Suppressor macrophage treated with lipopolysaccharide for 4 hours (primary cell): ENCODE data around the gene ARVCF.

Source experiments
- DNase-seq: peaks from one replicate; pipeline ENCODE4 v3.0.0-alpha.2; 2020

The ARVCF gene

DNA sequence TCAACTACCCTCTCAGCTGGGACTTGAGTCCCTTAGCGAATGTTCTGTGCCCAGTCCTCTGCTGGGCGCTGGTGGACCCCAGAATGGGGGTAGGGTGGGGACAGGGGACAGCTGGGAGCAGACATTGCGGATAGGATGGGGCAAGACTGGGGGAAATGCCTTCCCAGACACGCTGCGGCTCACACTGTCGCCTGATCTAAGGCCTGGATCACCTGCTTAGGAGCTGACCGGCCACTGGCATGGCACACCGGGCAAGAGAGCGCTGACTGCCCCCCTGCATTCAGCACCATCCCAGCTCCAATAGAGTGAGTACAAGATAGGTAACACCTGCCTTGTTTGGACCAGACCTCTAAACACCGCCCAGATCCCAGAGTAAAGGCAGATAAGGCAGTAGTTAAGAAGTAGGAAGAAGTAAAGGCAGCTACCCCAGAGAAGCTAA is 1.4 kb downstream of the ARVCF start:
- no peak for DNase-seq

DNA sequence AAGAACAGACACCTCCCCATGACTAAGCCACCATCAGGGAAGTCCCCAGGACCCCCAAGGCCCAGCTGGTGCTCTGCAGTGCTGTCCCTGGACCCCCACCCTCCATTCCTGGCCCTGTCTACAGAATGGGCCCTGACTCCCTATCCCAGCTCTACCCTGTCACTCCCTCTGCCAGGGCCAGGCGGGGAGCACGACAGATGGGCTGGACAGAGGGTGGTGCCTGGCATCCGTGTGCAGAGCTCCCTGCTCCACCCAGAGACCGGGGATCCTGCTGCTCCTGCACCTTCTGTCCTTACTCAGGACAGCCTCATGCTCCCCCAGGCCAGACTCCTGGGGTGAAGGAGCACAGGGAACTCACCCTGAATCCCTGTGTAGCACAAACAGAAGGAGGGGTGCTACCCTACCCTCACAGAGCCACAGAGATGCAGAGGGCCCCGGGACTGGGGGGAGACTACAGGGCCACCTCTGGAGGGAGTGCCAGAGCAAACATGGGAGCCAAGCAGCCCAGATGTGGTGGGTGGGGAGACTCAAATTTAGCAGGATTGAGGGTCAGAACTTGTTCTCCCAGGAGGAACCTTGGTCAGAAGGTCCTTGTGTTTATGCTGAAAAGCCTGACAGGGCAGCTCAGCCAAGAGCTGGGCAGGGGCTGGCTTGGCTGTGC is 2.0 kb downstream of the ARVCF start:
- no peak for DNase-seq

DNA sequence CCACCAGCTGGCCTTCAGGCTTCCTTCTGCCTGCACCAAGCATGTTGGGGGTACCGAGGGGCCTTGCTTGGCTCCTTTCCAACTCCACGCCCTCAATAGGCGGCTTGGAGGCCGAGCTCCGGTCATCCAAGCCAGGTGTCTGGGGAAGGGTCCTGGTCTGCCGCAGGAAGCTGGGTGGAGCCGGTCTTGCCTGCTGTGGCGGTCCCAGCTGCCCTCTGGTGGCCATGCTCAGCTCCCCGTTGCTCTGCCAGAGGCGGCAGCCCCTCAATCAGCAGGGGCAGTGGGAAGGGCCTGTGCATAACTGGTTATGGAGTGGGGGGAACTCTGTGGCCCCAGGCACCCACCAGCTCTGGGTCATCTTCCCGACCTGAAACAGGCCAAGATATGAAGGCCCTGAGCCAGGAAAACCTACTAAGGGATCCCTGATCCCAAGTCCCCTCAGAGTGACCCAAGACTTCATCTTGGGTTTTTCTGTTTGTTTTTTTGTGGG is 3.2 kb downstream of the ARVCF start:
- DNase-seq: peak; percentile 61

DNA sequence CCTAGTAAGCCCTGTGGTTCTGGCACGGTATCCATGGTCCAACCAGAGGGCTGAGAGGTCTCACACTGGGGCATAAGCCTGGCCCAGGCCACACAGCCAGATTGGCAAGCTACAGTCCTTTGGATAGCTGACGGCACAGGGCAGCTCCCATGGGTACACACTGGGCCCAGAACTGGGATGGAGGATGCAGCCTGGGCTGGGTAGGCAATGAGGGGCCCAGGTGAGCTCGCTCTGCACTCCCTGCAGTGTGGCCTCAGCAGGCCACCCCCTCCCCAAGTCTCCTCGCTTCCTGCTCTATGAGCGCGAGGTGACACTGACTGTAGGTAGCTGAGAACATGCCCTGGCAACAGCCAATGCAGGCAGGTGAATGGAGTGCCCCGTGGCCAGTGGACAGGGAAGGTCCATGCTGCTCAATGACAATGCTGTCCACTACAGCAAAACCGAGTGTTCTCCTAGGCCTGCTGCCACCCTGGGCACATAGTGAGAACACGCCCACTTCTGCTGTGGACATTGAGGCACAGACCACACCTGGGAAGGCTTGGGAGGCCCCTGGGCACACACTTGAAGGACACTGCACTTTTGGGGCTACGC is 3.8 kb downstream of the ARVCF start:
- DNase-seq: no peak

DNA sequence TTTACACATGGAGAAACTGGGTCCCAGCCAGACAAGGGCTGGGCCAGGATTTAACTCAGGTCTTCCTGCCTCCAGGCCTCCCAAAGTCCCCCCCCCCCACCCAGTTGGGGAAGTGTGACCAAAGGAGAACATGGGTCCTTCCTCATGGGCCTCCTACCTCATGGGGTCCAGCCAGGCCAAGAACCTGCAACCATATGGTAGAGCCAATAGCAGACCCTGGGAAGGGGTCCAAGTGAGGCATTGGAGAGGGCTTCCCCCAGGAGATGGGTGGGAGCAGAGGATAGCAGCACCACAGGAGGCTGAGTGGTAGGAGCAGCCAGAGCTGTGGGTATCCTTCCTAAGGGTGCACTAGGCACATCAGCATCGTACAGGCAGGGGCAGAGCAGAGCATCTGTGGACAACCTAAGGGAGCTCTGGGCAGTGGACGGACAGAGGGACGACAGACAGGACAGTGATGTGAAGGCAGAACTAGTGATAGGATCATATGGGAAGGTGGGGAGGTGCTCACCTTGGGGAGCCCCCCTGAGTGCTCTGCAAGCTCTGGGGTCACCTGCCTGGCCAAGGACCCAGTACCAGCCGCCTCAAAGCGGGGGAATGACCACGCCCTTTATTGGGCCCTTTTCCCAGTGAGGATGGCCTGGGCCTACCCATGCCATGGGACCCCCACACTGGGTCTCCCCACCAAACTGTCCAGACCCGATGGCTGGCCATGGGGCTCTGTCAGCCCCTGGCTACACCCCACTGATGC is 4.5 kb downstream of the ARVCF start:
- no peak for DNase-seq

DNA sequence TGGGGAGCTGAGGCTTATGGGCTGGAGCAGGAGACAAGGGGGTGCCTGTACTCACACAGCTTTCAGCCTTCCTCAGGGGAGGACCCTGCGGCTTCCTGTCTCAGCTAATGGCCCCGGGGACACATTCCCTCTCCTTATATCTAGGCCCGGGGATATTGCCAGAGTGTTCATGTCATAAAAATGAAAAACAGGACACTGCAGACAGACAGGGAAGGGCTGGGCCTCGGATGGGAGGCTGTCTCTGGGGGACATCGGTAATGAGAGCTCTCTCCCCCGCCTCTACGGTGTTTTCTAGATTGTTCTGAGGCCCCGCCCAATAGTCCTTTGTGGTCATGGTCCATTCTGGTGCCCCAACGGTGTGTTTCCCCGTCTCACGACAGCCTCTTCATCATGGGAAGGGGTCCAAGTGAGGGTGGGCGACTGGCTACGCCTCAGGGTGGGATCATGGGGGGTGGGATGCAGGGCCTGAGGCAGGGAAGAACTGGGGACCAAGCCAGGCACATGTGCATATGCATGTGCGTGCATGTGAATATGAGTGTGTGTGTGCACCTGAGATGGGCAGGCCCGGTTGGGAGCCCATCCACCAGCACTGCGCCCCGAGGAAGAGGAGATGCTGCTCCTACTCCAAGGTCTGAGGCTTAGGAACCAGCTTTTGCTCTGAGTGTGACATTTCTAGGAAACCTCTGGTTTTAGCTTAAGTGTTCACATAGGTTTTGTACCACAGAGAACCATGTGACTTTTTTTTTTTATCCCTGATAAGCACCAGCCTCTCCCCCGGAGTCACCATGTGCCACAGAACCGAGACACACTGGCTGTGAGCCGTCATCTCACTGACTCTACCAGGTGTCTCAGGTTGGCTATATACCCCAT is 5.3 kb downstream of the ARVCF start:
- no peak for DNase-seq

DNA sequence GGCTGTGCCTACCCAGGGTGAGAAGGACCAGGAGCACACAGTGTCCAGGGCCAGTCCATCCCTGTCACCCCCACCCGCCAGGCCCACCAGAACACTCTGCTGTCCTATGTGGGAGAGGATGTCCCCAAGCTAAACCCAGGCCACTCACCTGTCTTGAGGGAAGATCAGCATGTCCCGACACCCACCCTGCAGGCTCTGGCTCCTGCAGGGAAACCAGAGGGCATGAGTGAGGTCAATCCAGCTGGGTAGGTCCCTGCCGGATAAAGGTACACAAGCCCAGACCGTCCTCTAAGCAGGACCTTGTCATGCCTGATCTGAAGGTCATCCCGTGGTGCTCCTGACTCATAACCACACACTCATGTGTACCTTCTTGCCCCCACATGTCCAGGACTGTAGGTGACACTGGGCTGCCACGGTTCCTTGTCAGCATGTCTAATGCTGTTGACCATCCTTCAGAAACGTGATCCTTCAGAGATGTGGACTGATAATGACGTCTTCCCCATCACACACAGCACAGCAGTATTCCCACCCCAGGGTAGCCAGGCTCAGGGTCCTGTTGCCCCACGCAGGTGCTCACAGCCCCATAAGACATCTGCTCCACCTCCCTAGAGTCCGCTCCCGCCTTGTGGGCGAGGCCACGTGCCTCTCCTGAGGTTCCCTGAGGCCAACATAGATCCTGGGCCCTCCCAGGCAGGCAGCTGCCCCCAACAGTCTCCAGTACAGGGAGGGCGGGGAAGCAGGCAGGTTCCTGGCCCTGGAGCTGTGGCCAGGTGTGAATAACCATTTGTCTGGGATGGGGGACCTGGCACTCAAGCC is 6.1 kb downstream of the ARVCF start:
- DNase-seq: no peak

DNA sequence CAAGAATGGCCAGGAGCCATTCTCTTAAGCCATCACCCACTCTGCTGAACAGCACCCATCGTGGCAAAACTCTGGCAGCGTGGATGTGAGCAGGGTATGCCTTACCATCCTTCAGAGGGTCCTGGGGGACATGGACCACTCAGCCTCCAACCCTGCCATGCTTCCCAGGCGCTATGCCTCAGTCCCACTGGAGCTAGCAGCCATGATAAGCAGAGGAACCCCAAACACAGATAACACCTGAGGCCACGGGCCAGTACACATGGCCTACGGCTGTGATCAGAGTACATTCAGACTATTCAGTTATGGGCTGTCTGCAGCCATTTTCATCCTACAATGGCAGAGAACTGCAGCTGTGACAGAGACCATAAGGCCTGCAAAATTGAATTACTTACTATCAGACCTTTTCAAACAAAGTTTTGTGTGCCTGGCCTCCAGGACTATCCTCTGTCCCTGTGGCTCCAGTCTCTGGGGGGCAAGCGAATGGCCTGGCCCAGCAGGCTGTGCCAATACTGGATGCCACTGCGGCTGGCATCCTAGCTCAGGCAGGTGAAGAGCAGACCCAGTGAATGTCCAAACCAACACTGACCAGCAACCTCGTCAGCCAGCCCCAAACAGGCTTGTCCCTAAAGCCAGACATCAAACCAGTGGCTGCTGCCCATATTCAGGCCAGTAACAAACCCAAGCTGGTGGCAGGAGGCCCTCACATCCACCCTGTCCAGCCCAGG is 6.9 kb downstream of the ARVCF start:
- no peak for DNase-seq

DNA sequence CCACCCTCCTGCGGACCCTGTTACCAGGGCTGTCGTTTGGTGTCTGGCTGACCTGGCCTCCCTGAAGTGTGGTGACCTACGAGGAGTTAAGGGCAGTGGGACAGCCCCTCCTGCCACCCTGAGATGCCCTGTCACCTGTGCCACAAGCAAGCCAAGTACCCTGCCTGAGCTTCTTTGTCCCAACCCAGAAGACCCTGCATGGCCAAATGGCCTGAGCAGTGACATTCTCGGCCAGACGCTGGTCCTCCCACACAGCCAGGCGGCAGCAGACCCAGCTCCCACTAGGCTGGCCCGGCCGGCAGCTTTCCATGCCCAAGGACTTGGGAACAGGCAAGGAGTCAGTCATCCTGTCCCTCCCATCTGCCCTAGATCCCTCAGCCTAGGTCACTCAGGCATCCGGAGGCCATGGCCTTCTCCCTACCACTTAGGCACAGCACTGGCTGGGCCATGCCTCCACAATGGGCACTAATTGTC is 7.6 kb downstream of the ARVCF start:
- DNase-seq: no peak

DNA sequence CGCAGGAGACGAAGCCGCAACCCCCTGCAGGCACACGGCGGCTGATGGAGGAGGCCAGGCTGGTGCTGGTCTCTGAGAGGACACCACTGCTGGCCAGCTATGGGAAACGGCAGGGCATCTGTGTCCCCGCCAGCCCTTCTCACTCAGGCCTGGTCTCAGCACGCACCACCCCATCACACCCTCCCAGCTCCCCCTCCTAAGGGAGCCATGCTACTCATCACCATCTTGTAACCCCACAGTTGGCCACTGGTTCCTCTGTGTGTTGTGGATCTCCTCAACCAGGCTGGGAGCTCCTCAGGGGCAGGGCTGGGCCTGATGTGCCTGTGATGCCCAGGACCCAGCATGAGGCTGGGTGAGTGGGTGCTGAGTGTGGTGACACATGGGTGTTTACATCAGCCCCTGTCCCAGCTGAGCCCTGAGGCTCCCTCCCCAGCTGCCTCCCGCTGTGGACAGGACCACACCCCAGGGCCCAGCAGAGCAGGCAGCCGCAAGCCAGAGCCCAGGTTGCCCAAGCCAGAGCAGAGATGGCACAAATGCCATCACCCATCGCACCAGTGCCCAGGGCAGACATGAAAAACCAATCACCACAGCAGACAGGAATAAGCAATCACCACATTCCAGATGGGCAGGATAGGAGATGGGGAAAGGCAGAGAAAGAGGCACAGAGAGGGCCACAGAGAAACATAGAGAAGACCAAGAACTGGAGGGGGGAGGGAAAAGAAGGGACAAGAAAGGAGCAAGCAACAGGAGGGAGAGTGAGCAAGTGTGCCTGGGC is 8.2 kb downstream of the ARVCF start:
- no peak for DNase-seq

DNA sequence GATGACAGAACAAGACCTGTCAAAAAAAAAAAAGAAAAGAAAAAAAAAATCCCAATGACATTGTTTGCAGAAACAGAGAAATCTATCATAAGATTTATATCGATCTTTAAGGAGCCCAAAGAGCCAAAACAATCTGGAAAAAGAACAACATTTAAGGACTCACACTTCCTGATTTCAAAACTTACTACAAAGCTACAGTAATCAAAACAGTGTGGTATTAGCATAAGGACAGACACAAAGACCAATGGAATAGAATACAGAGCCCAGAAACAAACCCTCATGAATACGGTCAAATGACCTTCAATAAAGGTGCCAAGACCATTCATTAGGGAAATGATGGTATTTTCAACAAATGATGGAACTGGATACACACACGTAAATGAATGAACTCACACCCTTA is 12.2 kb downstream of the ARVCF start:
- DNase-seq: no peak

DNA sequence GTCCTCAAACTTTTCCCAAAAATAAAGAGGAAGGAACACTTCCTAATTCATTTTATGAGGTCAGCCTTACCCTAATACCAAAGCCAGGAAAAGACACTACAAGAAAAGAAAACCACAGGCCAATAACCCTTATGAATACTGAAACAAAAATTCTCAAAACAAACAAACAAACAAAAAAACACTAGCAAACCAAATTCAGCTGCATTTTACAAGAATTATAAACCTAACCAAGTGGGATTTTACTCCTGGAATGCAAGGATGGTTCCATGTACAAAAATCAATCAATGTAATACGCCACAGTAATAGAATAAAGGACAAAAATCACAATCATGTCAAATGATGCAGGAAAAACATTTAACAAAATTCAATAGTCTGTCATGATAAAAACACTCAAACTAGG is 13.3 kb downstream of the ARVCF start:
- no peak for DNase-seq

DNA sequence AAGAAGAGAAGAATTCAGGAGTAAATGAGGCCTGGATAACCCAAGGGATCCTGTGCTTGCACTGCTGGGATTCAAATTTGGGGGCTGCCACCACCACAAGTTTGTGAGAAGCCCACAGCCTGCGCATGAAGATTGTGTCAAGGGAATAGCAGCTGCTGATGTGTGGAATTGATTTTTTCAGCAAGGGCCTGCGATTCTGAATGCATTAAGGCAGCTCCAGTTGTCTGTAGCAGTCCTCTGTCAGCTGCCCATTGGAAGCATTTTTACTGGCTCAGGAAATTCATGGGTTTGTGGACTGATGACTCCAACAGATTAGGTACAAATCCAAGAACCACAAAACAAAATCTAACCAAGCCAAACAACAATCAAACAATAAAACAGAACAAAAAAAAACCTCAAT is 14.0 kb downstream of the ARVCF start:
- DNase-seq: no peak

DNA sequence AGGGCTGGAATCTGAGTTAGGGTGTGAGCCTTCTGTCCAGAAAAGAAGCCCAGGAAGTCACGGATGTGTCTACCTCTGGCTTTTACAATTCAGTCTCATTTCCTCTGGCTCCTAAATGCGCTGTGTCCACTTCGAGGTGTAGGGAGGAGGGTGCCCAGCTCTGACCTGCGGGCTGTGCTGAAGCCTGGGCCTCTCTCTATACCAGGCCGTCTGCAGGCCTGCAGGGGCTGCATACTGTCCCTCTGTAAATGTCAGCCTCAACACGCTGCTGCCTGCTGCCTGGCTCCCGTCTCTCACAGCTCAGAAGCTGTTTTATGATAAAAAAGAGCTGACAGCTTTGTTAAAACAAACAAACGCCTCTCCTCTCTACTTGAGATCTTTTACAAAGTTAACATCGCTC is 14.5 kb downstream of the ARVCF start:
- DNase-seq: no peak

DNA sequence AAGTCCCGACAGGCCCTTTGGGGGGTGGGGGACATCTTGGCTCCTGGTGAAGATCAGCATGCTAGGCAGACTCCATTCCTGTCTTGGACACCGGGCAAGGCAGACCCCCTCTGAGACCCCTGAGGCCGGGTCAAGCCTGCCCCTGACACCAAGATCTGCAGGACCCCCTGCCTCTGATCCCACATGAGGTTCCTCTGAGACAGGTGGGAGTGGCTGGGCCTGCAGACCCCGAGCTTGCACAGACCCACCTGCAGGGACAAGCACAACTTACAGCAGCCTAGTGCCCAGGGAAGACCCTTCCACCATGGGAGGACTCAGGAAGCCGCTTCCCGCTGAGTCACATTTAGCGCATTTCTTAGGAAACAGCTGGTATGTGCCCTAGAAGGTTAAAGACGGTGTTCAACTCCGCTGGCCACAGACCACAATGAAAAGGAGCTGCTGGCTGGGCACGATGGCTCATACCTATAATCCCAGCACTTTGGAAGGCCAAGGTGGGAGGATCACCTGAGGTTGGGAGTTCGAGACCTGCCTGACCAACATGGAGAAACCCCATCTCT is 15.5 kb downstream of the ARVCF start:
- no peak for DNase-seq

DNA sequence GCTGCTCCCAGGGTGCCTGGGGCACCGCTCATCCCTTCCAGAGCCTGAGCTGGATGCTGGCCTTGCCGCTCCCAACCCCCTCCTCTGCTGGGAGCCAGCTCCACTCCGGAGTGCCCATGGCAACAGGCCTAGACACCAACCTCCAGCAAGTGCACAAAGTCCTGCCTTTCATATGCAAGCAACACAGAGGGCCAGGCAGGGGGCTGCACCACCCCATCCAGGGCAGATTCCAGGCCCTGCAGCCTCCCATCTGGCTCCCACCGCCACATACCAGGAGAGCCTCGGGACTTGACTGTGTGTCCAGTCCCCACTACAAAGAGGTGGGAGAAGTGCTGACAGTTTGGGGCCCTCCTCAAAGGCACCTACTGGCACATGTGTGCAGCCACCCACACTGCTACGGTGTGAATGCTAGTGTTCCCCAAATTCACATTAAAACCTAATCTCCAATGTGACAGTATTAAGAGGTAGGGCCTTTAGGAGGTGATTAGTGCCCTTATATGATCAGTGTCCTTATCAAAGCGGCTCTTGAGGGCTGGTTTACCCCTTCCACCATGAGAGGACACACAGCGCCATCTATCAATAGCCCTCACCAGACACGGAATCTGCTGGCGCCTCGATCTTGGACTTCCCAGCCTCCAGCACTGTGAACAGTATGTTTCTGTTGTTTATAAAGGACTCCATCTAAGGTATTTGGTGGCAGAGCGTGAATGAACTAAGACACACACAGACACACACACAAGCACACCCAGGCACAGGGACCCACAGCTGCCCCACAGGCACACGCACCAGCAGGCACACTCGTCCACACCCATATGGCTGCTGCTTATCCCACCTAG is 16.2 kb downstream of the ARVCF start:
- no peak for DNase-seq

DNA sequence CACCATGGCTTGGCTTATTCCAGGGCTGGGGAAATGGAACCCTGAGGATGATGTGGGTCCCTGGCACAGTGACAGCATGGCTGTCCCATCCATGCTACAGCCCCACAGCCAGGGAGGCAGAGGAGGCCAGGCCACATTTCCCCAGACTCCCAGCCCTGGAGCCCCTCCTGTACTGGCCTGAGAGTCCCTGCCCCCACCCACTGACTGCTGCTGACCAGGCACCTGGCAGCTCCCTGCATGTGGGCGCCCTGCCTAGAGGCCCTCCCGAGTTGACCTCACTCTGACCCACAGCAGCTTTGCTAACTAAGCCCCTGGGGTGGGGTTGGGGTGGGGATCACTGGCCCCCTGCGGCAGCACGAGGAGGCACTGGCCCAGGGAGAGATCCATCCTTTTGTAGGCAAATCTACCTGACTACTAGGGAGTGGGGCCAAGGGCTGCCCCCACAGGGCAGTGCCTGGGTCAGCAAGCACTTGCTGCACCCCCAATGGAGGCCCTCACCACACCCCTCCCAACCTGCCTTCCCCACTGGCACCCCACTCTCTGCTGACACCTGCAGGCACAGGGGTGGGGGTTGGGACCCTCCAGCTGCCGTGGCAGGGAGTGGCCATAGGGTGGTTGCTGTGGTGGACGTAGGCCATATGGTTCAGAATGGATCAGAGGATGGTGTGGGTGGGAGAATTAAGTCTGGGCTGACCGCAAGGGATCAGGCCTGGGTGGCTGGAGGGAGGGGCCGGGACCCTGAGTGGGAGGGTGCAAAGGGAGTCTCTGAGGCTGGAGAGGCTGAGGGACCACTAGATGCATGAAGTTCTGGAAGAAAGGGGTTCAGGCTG is 17.4 kb downstream of the ARVCF start:
- no peak for DNase-seq

DNA sequence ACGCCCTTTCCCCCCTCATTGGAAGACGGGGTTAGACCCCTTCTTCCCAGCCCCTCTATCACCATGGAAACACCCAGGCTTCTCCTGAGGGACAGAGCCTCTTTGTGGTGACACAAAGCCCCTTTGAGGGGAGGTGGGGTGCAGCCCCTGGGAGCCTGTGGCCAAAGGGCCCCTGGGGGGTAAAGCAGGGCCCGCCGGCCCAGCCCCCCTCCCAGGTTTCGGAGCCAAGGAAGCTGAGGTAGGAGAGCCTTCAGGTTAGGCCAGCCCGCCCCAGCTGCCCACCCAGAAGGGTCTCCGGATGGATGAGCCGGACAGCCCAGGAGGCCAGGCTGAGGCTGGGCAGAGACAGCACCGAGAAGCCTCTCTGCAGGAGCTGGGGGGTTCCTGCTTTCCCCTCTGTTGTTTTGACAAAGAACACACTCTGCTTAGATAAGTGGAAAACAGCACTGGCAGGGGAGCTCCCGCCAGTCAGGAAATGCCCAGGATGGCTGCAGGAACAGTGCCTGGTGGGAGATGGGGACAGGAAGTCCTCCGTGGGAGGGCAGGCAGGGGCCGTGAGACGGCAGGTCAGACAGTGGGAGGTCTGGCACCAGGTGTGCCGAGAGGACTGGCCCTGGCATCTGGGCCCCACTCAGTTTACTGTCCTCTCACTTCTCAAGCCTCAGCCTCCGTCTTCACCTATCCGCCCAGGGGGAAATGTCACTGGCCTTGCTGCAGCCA is 18.2 kb downstream of the ARVCF start:
- no peak for DNase-seq
